Natural killer cell (primary cell): ENCODE measurements around the gene RGS9. TPM values are rescaled to one million over a fixed set of nuclear protein-coding genes. Genes with fewer than 3 reads are reported as not detected.
"Not testable (repeated sequence)": the region's sequence is repeated elsewhere in the genome, so short reads cannot be mapped to it uniquely, and the experiment has no call there.

Source experiments
- ATAC-seq, 3 donors: fragments of 150-1000 bp in 2 of 3; fragments of 200-7000 bp in 1 of 3; cut with Tn5 transposase; 1 replicate in 1 of 3; 2 replicates in 2 of 3; pipeline ENCODE4 v1.10.0; 2021; ENCODE audit warnings: mild to moderate bottlenecking in 2 of 3, moderate library complexity in 2 of 3
- DNase-seq, 2 donors: peaks; one replicate each; pipeline versions ENCODE4 v3.0.0 to v3.0.0-alpha.2; 2013 to 2021; ENCODE audit warnings: mixed read lengths in 1 of 2
- H3K27ac ChIP-seq: one replicate; pipeline ENCODE4 v1.5.1; 2013; ENCODE audit warnings: mild to moderate bottlenecking, low read length
- H3K27me3 ChIP-seq: one replicate; pipeline ENCODE4 v1.6.1; 2013; ENCODE audit warnings: low read length; ENCODE audit not compliant: control insufficient read depth, insufficient read depth
- H3K36me3 ChIP-seq: one replicate; pipeline ENCODE4 v1.6.1; 2013; ENCODE audit warnings: low read length; ENCODE audit not compliant: control insufficient read depth, insufficient read depth
- H3K4me1 ChIP-seq: one replicate; pipeline ENCODE4 v1.6.1; 2013; ENCODE audit warnings: low read length; ENCODE audit not compliant: control insufficient read depth, insufficient read depth
- H3K4me3 ChIP-seq: one replicate; pipeline ENCODE4 v1.5.1; 2013; ENCODE audit warnings: low read length
- H3K9me3 ChIP-seq: one replicate; pipeline ENCODE4 v1.6.1; 2013; ENCODE audit warnings: low read length; ENCODE audit not compliant: control insufficient read depth, insufficient read depth
- H3K27ac Mint-ChIP-seq, 2 donors: one replicate each; pipeline ENCODE4 v1.8.0; 2022; ENCODE audit warnings: mild to moderate bottlenecking in 2 of 2, mixed read lengths in 2 of 2, moderate library complexity in 1 of 2
- H3K27me3 Mint-ChIP-seq, 2 donors: one replicate each; pipeline ENCODE4 v1.8.0; 2022; ENCODE audit warnings: low read depth in 2 of 2, mixed read lengths in 2 of 2
- H3K36me3 Mint-ChIP-seq: one replicate; pipeline ENCODE4 v1.8.0; 2022; ENCODE audit warnings: mixed read lengths
- H3K4me1 Mint-ChIP-seq, 2 donors: one replicate each; pipeline ENCODE4 v1.8.0; 2022; ENCODE audit warnings: mixed read lengths in 2 of 2
- H3K4me3 Mint-ChIP-seq: one replicate; pipeline ENCODE4 v1.8.0; 2022; ENCODE audit warnings: mild to moderate bottlenecking, moderate library complexity, mixed read lengths
- H3K9me3 Mint-ChIP-seq, 2 donors: one replicate each; pipeline ENCODE4 v1.8.0; 2022; ENCODE audit warnings: mixed read lengths in 2 of 2
- WGBS: methylation state at CpG from one replicate; pipeline ENCODE4 v1.1.7; 2013; ENCODE audit warnings: missing lambda C conversion rate; ENCODE audit not compliant: insufficient coverage; 5-methylcytosine and 5-hydroxymethylcytosine counted together
- intact Hi-C: fragments of 100-400 bp; cut with micrococcal nuclease; formaldehyde crosslinking; loops from one replicate; pipeline ENCODE4 v1.14.2; 2022
- total RNA-seq, 4 donors: library from RNA; stranded (reverse); fragments of 120-200 nt in 1 of 4; gene quantifications; one replicate each; pipeline versions ENCODE4 v1.2.3 to v1.2.4, GENCODE V29; 2013 to 2022
- TF ChIP-seq, protein P1 (sequence below): fragments of 200-600 bp; IDR thresholded peaks from one replicate; pipeline ENCODE4 v1.8.0; 2022; ENCODE audit warnings: antibody characterized with exemption

Gene RGS9
- 10 to 100 TPM; 25.0 to 47.3 (median 37.2) TPM for total RNA-seq
- total RNA-seq (2013) = 17.6 TPM

DNA sequence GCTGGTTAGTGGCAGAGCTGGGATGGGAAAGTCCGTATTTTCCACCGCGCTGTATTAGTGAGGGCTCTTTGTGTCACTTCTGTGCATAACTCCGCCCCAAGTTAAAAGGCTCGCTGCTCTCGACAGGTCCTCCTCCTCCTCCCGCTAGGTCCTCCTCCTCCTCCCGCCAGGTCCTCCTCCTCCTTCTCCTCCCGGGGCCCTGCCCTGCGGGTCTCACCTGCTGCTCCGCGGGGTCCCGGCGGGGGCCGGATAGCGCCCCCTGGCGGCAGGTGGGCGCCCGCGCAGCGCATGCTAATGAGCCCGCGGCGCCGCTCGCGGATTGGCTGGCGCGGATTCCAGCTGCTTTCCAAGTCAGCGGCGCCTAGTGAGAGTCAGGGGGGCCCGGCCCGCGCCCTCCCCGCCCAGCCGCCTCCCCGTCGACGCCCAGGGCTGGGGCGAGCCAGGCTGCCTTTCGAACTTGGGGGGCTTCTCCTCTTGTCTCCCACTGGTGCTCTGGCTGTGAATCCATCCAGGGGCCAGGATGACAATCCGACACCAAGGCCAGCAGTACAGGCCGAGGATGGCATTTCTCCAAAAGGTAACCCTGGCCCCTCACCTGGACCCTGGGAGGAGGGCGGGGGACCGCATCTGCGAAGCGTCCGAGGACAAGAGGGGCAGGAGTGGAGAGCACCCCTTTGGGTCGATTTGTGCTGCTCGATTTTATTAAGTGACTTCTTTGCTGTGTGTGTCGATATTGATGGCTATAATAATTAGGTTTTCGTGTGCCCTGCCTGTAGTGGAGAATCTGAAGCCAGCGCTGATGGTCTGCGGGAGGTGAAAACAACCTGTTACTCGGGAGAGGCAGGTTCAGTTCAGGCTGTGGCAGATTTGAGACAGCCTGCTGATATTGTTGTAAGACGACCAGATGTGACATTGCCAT is at the start of gene RGS9:
RGS9 (plus strand) TSS at position 350 of the 919 bp plus-strand sequence; CDS start at position 521, 171 bp downstream.
- Mint-ChIP-seq H3K36me3 (no peaks in the 10 kb centered on the region), H3K4me3 (peak within 1 kb of the TSS; percentile 97), H3K27me3 (peaks cover 8 to 9% of the 10 kb centered on the region in 2 donors), H3K27ac (peak within 1 kb of the TSS; percentile 83 to 89), H3K9me3 (no peaks in the 10 kb centered on the region), H3K4me1 (peaks cover 34 to 49% of the 10 kb centered on the region in 2 donors)
- TF ChIP-seq, protein P1, sequence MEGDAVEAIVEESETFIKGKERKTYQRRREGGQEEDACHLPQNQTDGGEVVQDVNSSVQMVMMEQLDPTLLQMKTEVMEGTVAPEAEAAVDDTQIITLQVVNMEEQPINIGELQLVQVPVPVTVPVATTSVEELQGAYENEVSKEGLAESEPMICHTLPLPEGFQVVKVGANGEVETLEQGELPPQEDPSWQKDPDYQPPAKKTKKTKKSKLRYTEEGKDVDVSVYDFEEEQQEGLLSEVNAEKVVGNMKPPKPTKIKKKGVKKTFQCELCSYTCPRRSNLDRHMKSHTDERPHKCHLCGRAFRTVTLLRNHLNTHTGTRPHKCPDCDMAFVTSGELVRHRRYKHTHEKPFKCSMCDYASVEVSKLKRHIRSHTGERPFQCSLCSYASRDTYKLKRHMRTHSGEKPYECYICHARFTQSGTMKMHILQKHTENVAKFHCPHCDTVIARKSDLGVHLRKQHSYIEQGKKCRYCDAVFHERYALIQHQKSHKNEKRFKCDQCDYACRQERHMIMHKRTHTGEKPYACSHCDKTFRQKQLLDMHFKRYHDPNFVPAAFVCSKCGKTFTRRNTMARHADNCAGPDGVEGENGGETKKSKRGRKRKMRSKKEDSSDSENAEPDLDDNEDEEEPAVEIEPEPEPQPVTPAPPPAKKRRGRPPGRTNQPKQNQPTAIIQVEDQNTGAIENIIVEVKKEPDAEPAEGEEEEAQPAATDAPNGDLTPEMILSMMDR = peak; percentile 96
- Histone ChIP-seq H3K27ac (peak within 1 kb of the TSS; percentile 32), H3K36me3 (no peaks in the 10 kb centered on the region), H3K9me3 (no peaks in the 10 kb centered on the region), H3K27me3 (no peaks in the 10 kb centered on the region), H3K4me1 (peaks cover 35% of the 10 kb centered on the region), H3K4me3 (peak within 1 kb of the TSS; percentile 64)
- DNase-seq = peak; percentile 89 to 93
- intact Hi-C loops = loop anchor here (1.0 to 5.0 kb wide), 2 partner anchors 60 to 218 kb away; partner anchors contain the start of gene LRRC37A3
- peak; percentile 98 to 99 (median 98) for ATAC-seq
- 5% methylated on average over 56 of the region's 56 CpGs for WGBS

DNA sequence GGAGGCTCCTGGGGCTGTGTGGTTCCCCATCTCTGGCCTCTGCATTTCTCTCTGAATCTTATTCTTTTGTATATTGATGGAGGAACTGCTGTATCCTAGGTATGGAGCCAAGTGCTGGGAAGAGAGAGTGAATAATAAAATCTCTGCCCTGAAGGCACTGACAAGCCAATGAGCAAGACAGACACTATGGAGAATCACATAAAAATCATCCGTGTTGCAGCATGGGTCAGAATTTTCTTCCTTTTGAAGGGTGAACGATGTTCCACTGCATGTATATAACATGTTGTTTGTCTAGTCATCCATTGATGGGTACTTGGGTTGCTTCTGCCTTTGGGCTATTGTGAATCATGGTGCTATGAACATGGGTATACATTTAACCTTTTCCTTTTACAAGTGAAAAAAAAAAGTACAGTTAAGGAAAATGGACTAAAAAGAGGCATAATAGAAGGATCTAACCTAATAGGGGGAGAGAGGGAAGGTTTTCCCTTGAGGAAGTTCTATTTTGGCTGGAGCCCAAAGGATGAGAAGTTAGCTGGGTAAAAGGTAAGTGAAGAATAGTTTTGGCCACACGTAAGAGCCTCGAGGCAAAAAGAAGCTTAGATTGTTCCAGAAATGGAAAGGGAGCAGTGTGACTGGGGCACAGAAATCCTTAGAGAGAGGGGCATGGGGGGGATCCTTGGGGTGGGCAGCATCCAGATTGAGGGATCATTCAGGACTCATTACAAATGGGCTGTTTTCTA is 48.4 kb upstream of the RGS9 start:
- peaks cover 0 to under 1% of the 10 kb centered on the region in 2 donors for H3K4me1 Mint-ChIP-seq
- no peak overlapping the region for H3K27ac Mint-ChIP-seq
- intact Hi-C loops = no loop called here
- H3K36me3 Mint-ChIP-seq = no peaks in the 10 kb centered on the region
- TF ChIP-seq, protein P1 = no peak
- no peak overlapping the region for H3K4me3 ChIP-seq
- ATAC-seq (no peak), DNase-seq (no peak)
- H3K27me3 ChIP-seq = no peaks in the 10 kb centered on the region
- no peaks in the 10 kb centered on the region for H3K9me3 Mint-ChIP-seq
- H3K4me1 ChIP-seq = no peaks in the 10 kb centered on the region
- no peaks in the 10 kb centered on the region for H3K27me3 Mint-ChIP-seq
- H3K9me3 ChIP-seq = no peaks in the 10 kb centered on the region
- WGBS = 82% methylated on average over 4 of the region's 4 CpGs
- H3K27ac ChIP-seq = no peak overlapping the region
- H3K4me3 Mint-ChIP-seq = no peak overlapping the region
- no peaks in the 10 kb centered on the region for H3K36me3 ChIP-seq

DNA sequence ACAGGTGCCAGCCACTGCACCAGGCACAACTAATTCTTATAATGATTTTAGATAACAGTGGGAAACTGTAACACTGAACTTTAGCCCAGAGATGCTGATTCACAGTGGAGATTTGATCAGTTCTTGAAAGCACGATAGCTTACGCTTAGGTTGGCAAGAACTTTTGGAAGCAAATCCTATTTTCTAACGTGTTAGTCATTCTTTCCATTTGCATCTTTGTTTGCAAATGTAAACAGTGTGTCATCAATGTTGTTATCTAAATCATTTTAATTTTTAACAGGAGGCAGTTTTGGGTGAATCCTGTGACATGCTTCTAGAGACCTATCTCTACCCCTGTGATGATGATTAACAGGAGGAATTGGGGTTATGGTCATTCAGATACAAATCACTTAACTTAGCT is 44.9 kb upstream of the RGS9 start:
- no peaks in the 10 kb centered on the region for H3K9me3 Mint-ChIP-seq
- H3K27ac ChIP-seq = no peak overlapping the region
- TF ChIP-seq, protein P1 = no peak
- H3K36me3 ChIP-seq = no peaks in the 10 kb centered on the region
- H3K27ac Mint-ChIP-seq = no peak overlapping the region
- no peaks in the 10 kb centered on the region for H3K9me3 ChIP-seq
- H3K27me3 ChIP-seq = no peaks in the 10 kb centered on the region
- no peak for DNase-seq
- intact Hi-C loops = no loop called here
- H3K4me1 ChIP-seq = no peaks in the 10 kb centered on the region
- WGBS = 95% methylated on average over 3 of the region's 3 CpGs
- no peak for ATAC-seq
- peaks cover 0 to 3% of the 10 kb centered on the region in 2 donors for H3K4me1 Mint-ChIP-seq
- no peaks in the 10 kb centered on the region for H3K27me3 Mint-ChIP-seq
- no peak overlapping the region for H3K4me3 Mint-ChIP-seq
- no peaks in the 10 kb centered on the region for H3K36me3 Mint-ChIP-seq
- no peak overlapping the region for H3K4me3 ChIP-seq

DNA sequence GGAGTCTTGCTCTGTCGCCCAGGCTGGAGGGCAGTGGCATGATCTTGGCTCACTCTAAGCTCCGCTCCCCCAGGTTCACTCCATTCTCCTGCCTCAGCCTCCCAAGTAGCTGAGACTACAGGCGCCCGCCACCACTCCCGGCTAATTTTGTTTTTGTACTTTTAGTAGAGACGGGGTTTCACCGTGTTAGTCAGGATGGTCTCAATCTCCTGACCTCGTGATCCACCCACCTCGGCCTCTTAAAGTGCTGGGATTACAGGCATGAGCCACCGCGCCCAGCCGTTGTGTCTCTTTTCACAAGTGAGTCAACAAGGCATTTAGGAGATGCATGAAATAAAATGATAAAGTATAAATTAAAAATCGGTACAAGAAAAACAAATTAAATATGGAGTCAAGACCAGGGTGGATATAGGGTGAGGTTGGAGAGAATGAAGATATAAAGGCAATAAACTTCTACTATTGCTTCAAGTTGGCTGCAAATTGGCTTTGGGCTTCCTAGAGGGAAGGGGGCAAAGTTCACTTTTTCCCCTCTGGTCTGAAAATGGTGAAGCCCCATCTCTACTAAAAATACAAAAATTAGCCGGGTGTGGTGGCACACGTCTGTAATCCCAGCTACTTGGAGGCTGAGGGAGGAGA is 44.3 kb upstream of the RGS9 start:
- 98% methylated on average over 15 of the region's 15 CpGs for WGBS
- not testable (repeated sequence) for H3K4me1 Mint-ChIP-seq, H3K4me3 Mint-ChIP-seq

More for the DNA sequence above, 44.3 kb upstream of the RGS9 start:
- H3K4me1 ChIP-seq, ATAC-seq, H3K36me3 Mint-ChIP-seq, H3K27me3 ChIP-seq, H3K9me3 Mint-ChIP-seq, H3K4me3 ChIP-seq, H3K36me3 ChIP-seq, H3K27me3 Mint-ChIP-seq, DNase-seq, H3K27ac Mint-ChIP-seq, intact Hi-C loops, H3K27ac ChIP-seq, H3K9me3 ChIP-seq: not testable (repeated sequence)
